GM18517 (cell line): ENCODE measurements around the gene TSPAN19.
"Not testable (repeated sequence)": the region's sequence is repeated elsewhere in the genome, so short reads cannot be mapped to it uniquely, and the experiment has no call there.

Experiments
- ATAC-seq: cut with Tn5 transposase; IDR thresholded peaks from one replicate; pipeline ENCODE4 v1.9.1; 2021; ENCODE audit warnings: mild to moderate bottlenecking, moderate library complexity; ENCODE audit not compliant: unreplicated experiment

TSPAN19 gene

DNA sequence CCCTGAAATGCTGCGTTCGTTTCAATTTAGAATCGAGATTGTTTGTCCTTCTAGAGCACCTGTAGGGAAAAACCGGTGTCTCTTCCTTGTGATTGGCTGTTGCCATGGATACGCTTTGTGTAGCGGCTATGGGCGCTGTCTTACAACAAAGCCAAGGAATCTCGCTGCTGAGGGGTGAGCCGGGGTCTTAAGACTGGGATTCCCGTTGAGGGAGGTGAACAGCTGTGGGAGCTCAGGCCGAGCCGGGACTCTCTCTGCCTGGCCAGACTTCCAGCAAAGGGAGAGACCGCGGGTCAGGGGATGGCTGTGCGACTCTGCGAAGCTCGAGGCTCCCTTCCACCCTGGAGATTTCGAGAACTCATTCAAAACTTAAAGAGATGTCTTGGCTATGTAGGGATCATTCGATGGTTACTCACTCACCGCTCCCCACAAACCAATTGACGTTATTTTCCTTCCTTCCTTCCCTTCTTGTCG, at the start of gene TSPAN19, which contains the start of gene LRRIQ1:
Gene TSPAN19 (minus strand): TSS at position 44 of the 474 bp plus-strand sequence. CDS start 6,331 bp downstream, outside the sequence.
Gene LRRIQ1 (plus strand): TSS at position 118 of the 474 bp plus-strand sequence. CDS start 1,826 bp downstream, outside the sequence.
- peak; percentile 97 for ATAC-seq

DNA sequence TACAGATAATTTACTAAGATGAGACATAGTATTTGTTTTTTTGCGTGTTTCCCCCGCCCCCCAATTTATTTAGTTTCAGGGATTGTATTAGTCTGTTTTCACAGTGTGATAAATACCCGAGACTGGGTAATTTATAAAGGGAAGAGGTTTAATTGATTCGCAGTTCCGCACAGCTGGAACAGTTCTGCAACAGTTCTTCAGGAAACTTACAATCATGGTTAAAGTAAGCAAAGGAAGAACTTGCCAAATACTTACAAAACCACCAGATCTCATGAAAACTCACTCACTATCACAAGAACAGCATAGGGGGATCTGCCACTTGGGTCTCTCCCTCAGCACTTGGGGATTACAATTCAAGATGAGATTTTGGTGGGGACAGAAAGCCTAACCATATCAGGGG, 49.0 kb upstream of the TSPAN19 start:
- no peak for ATAC-seq

DNA sequence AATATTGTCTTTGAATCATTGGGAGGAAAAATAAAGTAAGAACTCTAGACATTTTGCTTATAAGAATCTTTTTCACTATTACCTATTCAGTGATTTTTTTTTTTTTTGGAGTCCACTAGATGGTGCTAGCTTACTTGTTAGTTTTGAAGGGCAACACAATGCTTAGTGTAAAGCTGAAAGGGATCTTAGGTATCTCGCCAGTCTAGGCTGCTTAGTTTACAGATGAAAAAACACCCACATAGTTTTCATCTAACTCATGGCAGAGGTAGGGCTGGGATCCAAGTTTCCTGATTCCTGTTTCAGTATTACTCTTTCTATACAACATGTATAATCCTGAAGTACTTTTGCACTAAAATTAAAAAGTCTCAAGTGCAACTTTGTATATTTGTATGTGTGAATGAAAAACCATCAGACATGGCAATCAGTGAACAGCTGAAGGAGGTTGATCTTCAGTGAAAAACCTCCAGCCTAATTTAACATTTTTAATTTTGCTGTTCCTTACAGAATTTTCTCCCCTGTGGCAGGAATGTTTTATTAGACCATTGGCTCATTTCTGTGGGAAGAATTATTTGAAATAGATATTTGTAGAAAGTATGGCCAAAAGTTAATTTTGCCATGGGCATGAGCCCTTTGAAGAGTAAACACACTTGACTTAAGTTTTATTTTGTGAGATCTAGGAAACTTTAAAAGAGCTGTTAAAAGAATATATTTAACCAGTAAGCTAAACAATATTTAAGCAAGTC, 40.8 kb upstream of the TSPAN19 start:
- peak; percentile 70 for ATAC-seq

DNA sequence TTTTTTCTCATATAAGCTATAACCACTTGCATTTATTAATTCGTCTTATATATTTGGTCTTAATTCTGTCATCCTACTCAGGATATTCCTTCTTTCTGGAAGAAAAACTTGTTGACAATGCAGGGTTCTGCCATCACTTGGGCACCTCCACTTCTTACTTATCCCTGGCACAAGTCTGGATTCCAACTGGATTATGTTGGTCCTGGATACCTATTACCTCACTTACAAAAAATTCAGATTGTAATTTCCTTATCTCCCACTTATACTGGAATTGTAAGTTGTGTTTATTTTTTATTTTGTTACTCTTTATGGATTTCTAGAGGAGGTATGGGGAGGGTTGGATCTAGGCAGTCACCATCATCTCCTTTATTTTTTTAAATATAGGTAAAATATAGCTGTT, 36.7 kb upstream of the TSPAN19 start:
- ATAC-seq: no peak

DNA sequence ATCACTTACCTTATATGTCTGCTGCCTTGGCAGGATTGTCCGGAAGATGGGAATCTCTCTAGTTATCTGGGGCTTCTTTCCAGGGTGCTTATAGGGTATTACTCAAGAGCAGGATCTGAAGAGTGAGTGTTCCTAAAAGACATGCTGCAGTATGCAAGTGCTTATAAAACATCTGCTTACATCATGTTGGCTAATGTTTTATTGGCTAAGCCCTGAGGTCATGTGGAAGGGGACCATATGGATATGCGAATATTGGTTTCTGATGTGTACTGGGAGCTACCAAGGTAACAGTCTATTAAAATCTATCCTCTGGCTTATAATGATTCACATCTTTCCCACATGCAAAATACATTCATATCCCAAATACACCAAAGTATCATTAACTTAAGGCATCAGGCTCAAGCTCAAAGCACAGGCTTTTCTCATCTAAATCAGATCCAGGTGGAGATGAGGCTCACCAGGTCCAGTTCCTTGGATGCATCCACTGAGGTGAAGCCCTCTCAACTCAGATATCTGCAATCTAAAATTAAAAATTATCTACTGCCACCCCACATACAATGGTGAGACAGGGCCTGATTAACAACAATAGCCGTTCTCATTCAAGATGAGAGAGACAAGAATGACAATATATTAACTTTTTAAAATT, 29.9 kb upstream of the TSPAN19 start:
- ATAC-seq: no peak

DNA sequence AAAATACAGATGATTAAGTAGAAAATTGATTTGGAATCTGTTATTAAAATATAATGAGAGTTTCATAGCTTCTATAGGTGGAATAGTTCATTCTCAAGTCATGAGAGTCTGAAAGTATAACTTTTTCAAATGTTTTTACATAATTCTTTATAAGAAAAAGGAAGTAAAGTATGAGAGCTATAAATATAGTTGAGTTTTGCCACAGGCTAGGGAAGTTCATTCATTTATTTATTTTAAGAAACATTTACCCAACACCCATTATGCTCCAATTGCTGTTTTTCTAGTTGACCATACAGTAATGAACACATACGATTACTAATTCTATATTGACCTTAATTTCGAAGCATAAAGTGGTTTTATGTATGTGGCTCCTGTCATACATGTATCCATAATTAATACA, 24.8 kb upstream of the TSPAN19 start:
- no peak for ATAC-seq

DNA sequence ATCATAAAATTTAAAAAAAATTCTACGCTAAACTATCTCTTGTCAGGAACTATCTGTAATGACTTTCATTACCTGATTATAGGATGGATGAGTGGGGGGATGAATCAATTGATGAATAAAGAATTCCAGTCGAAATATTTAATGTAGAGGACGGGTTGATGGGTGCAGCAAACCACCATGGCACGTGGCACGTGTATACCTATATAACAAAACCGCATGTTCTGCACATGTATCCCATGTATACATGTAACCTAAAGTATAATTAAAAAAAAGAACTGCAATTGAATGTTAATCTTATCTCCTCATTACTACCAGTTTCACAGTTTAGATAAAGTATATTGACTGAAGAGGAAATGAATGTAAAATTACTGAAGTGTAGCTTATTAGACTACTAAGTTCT, 23.5 kb upstream of the TSPAN19 start:
- no peak for ATAC-seq

DNA sequence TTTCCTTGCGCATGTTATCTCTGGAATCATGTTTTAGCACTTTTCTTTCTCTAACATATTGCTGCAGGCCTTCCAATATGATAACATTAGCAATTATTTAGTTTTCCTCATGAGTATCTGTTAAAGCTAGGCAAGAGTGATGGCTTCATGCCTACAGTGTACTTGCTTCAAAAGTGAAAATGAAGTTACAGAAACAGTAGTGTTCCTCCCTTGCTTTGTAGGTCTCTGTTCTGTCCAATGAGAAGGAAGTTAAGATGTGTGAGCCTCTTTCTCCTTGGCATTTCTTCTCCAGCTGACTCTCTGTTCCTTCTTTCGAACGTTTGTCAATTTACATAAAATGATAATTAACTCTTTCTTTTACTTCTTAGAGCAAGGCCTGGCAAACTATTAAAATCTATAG, 22.3 kb upstream of the TSPAN19 start:
- ATAC-seq: no peak

DNA sequence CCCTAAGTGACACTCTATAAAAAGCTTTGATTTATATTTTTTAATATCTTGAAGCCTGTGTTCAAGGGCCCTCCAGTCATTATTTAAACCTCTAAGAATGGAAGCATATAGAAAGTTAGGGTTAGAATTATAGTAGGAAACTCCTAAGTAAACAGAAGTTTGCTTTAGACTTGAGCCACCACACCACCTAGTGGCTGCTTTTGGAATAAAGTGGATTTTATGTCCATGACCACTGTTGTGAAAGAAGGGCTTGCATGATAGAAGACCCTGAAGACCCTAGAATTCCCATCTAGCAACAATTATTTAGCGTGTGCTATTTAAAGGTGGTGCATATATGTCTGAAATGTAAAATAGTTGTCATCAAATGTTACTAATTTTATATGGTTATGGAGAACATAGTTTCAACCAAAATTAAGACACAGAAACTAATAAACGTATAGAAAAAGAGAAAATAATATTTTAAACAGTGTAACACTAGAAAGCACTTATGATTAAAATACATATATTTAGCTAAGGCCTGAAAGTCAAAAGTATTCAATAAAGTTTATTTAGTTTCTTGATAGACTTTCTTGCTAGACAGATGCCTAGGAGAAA, 21.4 kb upstream of the TSPAN19 start:
- peak; percentile 82 for ATAC-seq

DNA sequence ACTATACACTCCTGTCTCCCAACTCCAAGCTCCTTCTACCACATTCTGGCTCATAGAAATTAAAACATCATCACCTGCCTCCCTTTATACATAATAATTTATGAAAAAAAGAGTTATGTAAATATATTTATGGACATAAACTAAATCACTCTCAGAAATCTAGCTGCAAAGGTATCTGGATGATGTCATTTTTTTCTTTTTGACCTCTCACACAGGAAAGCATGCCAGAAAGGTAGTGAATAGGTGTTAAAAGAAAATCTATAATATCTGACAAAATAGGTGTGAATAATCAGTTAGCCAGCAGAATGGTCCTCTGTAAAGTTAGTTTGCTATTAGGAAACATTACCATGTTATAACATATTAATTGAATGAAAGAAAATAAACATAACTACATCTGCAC, 7.8 kb upstream of the TSPAN19 start:
- no peak for ATAC-seq

DNA sequence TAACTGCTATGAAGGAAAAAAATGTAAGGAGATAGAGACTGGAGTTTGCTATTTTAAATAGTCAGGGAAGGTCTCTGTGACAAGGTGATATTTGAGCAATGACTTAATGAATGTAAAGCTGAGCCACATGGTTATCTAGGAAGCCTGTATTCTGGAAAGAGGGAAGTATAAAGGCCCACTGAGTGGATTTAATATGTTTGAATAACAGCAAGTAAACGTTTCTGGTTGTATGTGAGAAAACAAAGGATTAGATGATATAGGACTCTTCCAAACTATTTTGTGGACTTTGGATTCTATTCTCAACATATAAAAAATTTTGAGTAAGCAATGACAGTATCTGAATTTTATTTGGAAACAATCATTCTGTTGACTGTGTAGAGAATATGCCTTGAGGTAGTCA, 5.3 kb upstream of the TSPAN19 start:
- no peak for ATAC-seq

DNA sequence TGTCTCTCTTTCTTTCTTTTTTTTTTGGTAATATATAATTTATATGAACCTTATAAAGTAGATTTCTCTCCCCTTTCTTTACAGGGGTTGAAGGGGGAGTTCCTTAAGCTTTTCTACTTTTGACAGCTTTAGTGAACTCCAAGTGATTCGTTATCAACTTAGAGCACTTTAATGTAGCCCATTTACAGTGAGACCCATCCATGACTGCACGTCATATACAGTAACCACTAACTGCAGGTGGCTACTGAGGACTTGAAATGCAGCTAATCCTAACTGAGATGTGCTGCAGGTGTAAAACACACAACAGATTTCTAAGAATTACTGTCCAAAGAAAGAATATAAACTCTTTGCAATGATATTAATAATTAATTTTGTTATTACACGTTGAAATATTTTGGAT, 656 bp upstream of the TSPAN19 start:
- ATAC-seq: no peak

DNA sequence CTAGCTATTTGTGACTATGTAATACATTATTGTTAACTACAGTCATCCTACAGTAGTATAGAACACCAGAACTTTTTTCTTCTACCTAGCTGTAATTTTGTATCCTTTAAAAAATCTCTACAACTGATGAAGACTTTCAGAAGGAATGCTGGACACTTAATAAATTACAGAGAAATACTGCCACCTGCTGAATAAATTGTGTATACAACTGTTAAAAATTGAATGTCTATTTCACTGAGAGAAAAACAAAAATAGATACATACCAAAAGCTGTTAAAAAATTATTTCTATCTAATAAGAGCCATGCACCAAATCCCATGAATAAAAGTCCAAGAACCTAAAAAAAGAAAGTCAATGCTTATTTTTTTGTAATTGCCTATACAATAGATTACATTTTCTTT, 6.6 kb downstream of the TSPAN19 start:
- peak; percentile 57 for ATAC-seq

DNA sequence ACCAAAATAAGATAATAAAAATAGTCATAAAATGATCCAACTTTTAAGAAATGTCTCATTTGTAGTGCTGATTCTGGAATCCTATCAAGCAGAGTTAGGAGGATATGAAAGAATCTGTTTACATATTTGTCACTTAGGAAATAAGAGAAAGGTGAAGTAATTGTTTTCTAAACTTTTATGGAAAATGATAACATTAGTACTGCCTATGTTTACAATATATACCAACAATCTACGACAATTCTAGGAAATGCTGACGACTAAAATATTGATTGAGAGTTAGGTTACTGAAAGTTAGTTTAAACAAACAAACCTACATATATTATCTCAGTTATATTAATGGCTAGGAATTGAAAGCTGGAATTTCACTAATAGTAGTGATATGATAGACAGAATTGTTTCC, 18.0 kb downstream of the TSPAN19 start:
- no peak for ATAC-seq

DNA sequence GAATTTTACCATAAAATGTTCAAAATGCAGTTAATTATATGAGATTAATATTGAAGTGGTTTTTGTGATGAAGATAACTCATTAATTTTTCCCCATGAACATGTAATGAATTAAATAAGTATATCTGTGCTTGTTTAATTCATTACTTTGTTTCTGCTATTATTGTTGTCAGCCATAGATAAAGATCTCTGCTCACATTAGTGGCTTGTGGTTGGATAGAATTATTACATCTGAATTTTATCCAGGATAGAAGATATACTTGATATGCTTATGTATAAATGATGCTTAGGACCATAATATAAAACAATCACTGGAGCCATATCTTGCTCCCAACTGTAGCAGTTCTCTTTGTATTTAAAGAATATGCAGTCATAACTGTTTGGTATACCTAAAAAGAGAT, 18.5 kb downstream of the TSPAN19 start:
- no peak for ATAC-seq

DNA sequence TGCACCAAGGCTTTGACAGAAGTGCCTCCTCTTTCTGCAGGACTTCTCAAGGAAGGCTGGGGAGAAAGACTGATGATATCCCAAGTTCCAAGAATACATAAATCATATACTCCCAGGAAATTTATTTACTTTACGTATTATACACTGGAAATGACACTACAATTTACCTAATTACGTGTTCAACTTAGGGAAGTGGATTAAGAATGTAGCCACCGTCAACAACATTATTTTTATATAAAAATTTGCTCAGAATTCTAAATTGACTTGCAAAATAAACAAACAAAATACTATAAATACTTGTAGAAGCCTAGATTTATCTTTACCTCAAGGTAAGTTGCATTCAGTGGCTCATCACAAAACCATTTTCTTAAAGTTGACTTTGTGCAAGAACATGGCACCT, 18.9 kb downstream of the TSPAN19 start:
- ATAC-seq: no peak

DNA sequence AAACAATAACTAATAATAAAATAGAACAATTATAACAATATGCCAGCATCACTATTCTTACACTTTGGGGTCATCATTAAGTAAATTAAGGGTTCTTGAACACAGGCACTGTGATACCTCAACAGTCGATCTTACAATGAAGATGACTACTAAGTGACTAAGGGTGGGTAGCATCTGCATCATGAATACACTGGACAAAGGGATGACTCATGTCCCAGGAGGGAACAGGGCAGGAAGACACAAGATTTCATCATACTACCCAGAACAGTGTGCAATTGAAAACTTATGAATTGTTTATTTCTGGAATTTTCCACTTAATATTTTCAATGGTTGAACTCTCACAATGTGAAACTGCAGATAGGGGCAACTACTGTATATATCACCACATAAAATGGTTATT, 19.7 kb downstream of the TSPAN19 start:
- no peak for ATAC-seq

DNA sequence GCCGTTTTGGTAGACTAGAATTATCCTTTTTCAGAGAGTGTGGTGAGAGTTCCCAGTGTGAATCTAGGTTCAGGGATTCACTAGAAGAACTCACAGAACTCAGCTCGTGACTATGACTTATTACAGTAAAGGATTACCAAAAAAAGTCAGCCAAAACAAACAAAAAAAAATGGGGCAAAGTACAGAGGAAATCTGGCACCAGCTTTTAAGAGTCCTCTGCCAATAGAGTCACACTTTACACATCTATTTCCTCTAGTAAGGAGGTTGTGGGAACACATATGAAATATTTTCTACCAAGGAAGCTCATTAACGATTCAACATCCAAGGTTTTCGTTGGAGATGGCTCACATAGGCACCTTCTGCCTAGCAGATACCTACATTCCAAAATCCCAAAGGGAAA, 28.2 kb downstream of the TSPAN19 start:
- no peak for ATAC-seq

DNA sequence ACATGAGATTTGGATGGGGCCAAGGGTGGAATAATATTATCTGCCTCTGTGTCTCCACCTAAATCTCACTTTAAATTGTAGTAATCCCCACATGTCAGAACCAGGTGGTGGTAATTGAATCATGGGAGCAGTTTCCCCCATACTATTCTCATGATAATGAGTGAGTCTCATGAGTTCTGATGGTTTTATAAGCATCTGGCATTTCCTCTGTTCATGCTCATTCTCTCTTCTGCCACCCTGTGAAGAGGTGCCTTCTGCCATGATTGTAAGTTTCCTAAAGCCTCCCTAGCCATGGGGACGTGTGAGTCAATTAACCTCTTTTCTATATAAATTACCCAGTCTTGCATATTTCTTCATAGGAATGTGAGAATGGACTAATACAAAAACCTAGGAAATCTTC, 29.9 kb downstream of the TSPAN19 start:
- no peak for ATAC-seq

DNA sequence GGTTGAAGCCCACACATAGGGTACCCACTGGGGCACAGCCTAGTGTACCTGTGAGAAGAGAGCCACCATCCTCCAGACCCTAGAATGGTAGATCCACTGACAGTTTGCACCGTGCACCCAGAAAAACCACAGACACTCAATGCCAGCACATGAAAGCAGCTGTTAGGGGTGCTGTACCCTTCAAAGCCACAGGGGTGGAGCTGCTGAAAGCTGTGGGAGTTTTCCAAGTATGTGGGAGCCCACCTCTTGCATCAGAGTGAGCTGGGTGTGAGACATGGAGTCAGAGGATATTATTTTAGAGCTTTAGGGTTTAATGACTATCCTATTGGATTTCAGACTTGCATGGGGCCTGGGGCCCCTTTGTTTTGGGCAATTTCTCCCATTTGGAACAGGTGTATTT, 30.5 kb downstream of the TSPAN19 start:
- no peak for ATAC-seq

DNA sequence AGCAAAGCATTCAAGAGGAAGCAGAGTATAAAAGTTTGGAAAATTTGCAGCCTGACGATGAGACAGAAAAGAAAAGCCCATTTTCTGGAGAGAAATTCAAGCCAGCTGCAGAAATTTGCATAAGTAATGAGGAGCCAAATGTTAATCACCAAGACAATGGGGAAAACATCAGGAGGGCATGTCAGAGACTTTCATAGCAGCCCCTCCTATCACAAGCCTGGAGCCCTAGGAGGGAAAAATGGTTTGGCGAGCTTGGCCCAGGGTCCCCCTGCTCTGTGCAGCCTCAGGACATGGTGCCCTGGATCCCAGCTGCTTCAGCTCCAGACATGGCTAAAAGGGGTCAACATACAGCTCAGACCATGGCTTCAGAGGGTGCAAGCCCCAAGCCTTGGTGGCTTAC, 31.0 kb downstream of the TSPAN19 start:
- not testable (repeated sequence) for ATAC-seq

DNA sequence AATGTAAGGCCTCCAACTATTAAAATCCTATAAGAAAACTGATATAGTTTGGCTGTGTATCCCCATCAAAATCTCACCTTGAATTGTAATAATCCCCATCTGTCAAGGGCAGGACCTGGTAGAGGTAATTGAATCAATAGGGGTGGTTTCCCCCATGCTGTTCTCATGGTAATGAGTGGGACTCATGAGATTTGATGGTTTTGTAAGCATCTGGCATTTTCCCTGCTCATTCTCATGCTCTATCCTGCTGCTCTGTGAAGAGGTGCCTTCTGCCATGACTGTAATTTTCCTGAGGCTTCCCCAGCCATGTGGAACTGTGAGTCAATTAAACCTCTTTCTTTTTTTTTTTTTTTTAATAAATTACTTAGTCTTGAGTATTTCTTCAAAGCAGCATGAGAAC, 31.9 kb downstream of the TSPAN19 start:
- no peak for ATAC-seq
